Brain microvascular endothelial cell (primary cell): ENCODE measurements around the gene SPATA46.

Source experiments
- DNase-seq: peaks from one replicate; pipeline ENCODE4 v3.0.0-alpha.2; 2020
- H3K27ac ChIP-seq: fragments of 250-450 bp; sonication (Bioruptor Pico); 2 replicates; pipeline ENCODE4 v1.5.1; 2020; ENCODE audit warnings: mild to moderate bottlenecking, moderate library complexity
- H3K27me3 ChIP-seq: fragments of 250-450 bp; sonication (Bioruptor Pico); replicated peaks from 2 replicates; pipeline ENCODE4 v1.5.1; 2020; ENCODE audit warnings: mild to moderate bottlenecking
- H3K36me3 ChIP-seq: fragments of 250-450 bp; sonication (Bioruptor Pico); replicated peaks from 2 replicates; pipeline ENCODE4 v1.5.1; 2020; ENCODE audit warnings: mild to moderate bottlenecking
- H3K4me3 ChIP-seq: 2 replicates; pipeline ENCODE4 v1.5.1; 2011; ENCODE audit warnings: low read depth, mild to moderate bottlenecking, control low read depth, low read length, moderate library complexity
- CTCF ChIP-seq: IDR thresholded peaks from 2 replicates; pipeline ENCODE4 v1.5.1; 2011; ENCODE audit warnings: low read depth, mild to moderate bottlenecking, moderate library complexity, low read length, control low read depth, inconsistent platforms; ENCODE audit errors: missing control alignments
- in situ Hi-C: cut with HindIII; loops from 2 replicates; pipeline ENCODE4 v1.10.0; 2017; ENCODE audit warnings: low sequenced_read_pairs, low pct_ligation_motif_present

The SPATA46 gene

GRCh38 chr1:162342452-162342983, 34.1 kb downstream of the SPATA46 start:
- Histone ChIP-seq H3K36me3 (no peaks in the 10 kb centered on the region), H3K4me3 (no peak overlapping the region), H3K27me3 (no peaks in the 10 kb centered on the region), H3K27ac (no peak overlapping the region)
- TF ChIP-seq CTCF: no peak
- no peak for DNase-seq
- in situ Hi-C loops: no loop called here

- DNase-seq: no peak
- no peak for TF ChIP-seq CTCF
- H3K4me3 ChIP-seq: no peak overlapping the region
- no peaks in the 10 kb centered on the region for H3K27me3 ChIP-seq
- in situ Hi-C loops: no loop called here
- no peak overlapping the region for H3K27ac ChIP-seq
- H3K36me3 ChIP-seq: no peaks in the 10 kb centered on the region
Measured at GRCh38 chr1:162336621-162337285, 39.9 kb downstream of the SPATA46 start.

- no peaks in the 10 kb centered on the region for H3K27me3 ChIP-seq
- H3K27ac ChIP-seq: no peak overlapping the region
- H3K4me3 ChIP-seq: no peak overlapping the region
- TF ChIP-seq CTCF: no peak
- no peak for DNase-seq
- H3K36me3 ChIP-seq: no peaks in the 10 kb centered on the region
- in situ Hi-C loops: no loop called here
Measured at GRCh38 chr1:162335126-162335525, 41.5 kb downstream of the SPATA46 start.

- in situ Hi-C loops: no loop called here
- DNase-seq: no peak
- H3K4me3 ChIP-seq: no peak overlapping the region
- H3K36me3 ChIP-seq: no peaks in the 10 kb centered on the region
- no peak for TF ChIP-seq CTCF
- no peaks in the 10 kb centered on the region for H3K27me3 ChIP-seq
- H3K27ac ChIP-seq: no peak overlapping the region
Measured at GRCh38 chr1:162333991-162334390, 42.7 kb downstream of the SPATA46 start.

- Histone ChIP-seq H3K4me3 (no peak overlapping the region), H3K36me3 (no peaks in the 10 kb centered on the region), H3K27ac (no peak overlapping the region), H3K27me3 (no peaks in the 10 kb centered on the region)
- no peak for DNase-seq
- no peak for TF ChIP-seq CTCF
- in situ Hi-C loops: no loop called here
Measured at GRCh38 chr1:162329826-162330225, 46.8 kb downstream of the SPATA46 start.

GRCh38 chr1:162328512-162328911, 48.1 kb downstream of the SPATA46 start:
- no peak for TF ChIP-seq CTCF
- Histone ChIP-seq H3K36me3 (no peaks in the 10 kb centered on the region), H3K4me3 (no peak overlapping the region), H3K27ac (no peak overlapping the region), H3K27me3 (no peaks in the 10 kb centered on the region)
- in situ Hi-C loops: no loop called here
- DNase-seq: no peak
